ENCODE measurements around the gene RALGPS2. TPM values are rescaled to one million over a fixed set of nuclear protein-coding genes. Genes with fewer than 3 reads are reported as not detected.

The RALGPS2 gene
- total and polyA plus RNA-seq, 2 of the 13 experiments (the other 11 are each of a cell fraction or from before 2014, with no cell fraction given): 15.6 to 36.0 TPM

GRCh38 chr1:178932552-178932906 is 207.5 kb downstream of the RALGPS2 start (continued):
- TF ChIP-seq HMGXB4 (CRISPR knock-in tag; IDR thresholded peaks at IDR 0.05; ENCODE audit: borderline replicate concordance in 1 of 2, low read depth in 1 of 2): no peak

- Histone ChIP-seq H3K27ac (ENCODE audit: extremely low read length, insufficient read depth, low read length) (no peak overlapping the region), H3K4me1 (ENCODE audit: insufficient read depth, low read length) (peaks cover 28% of the 10 kb centered on the region), H4K20me1 (ENCODE audit: insufficient read depth, low read length) (no peaks in the 10 kb centered on the region), H3K79me2 (ENCODE audit: insufficient read depth, low read length) (no peaks in the 10 kb centered on the region), H3K9me3 (ENCODE audit: low read length) (no peaks in the 10 kb centered on the region), H3K4me3 (replicated peaks in 1 of 3; ENCODE audit: insufficient read depth in 1 of 3, low read depth in 2 of 3, low read length in 3 of 3) (no peak overlapping the region), H3K9ac (ENCODE audit: insufficient read depth, low read depth, low read length) (no peak overlapping the region), H3K36me3 (replicated peaks in 1 of 2; ENCODE audit: control insufficient read depth in 1 of 2, insufficient read depth in 2 of 2, low read length in 2 of 2) (no peaks in the 10 kb centered on the region), H2AFZ (ENCODE audit: low read length) (no peak overlapping the region), H3K4me2 (ENCODE audit: low read depth, low read length) (no peak overlapping the region), H3K27me3 (ENCODE audit: control insufficient read depth in 1 of 2, insufficient read depth in 2 of 2, low read length in 2 of 2) (peaks cover 0 to 2% of the 10 kb centered on the region in 2 experiments; a peak in 1 of 5 replicates)
- POLR2A ChIA-PET: interaction anchor here (0.7 kb wide), 1 partner anchor 10 kb away, joined by 3 read pairs; no protein-coding TSS in a partner anchor
- in situ Hi-C loops (cut with HindIII; ENCODE audit: extremely low pct_ligation_motif_present, low pct_unique_long_range_greater_than_20kb) (no loop called here), intact Hi-C loops (cut with micrococcal nuclease; ENCODE audit: unreplicated experiment) (no loop called here)
- 72% methylated on average over 5 of the region's 5 CpGs for WGBS (ENCODE audit: low lambda C conversion rate)
- no peak for TF ChIP-seq ATF7-NPFF (CRISPR knock-in tag; IDR thresholded peaks at IDR 0.05; ENCODE audit: low read depth)
- no peak for TF ChIP-seq ZMAT5 (CRISPR knock-in tag; IDR thresholded peaks at IDR 0.05; ENCODE audit: borderline replicate concordance, low read depth)
- no peak for TF ChIP-seq ETV6 (CRISPR knock-in tag; conservative IDR thresholded peaks at IDR 0.05)
- TF ChIP-seq ZMYM4 (CRISPR knock-in tag; IDR thresholded peaks at IDR 0.05): no peak
- TF ChIP-seq MBNL3 (CRISPR knock-in tag; conservative IDR thresholded peaks at IDR 0.05): no peak
- TF ChIP-seq BCL6 (CRISPR knock-in tag; IDR thresholded peaks at IDR 0.05): no peak
- TF ChIP-seq ZNF850 (CRISPR knock-in tag; conservative IDR thresholded peaks at IDR 0.05): no peak
- TF ChIP-seq ZNF343 (CRISPR knock-in tag; IDR thresholded peaks at IDR 0.05): no peak
- TF ChIP-seq SNAPC2 (CRISPR knock-in tag; IDR thresholded peaks at IDR 0.05): no peak
- TF ChIP-seq ATM (IDR thresholded peaks at IDR 0.05; ENCODE audit: borderline replicate concordance): no peak
- no peak for TF ChIP-seq RNF219 (CRISPR knock-in tag; IDR thresholded peaks at IDR 0.05)
- FAIRE-seq (no peak), ATAC-seq (no peak), DNase-seq (ENCODE audit: low spot score) (no peak)
- CTCF ChIA-PET (ENCODE audit: low intra/inter-chr PET ratio, low total read pairs): no interaction called here
- no TSS peak for BruUV-seq (replicated peaks)
Observed at GRCh38 chr1:178933105-178933561, 208.1 kb downstream of the RALGPS2 start.

All from HepG2 (cell line).